HFFc6 (cell line): ENCODE results near the gene ZNF75A. TPM values are rescaled to one million over a fixed set of nuclear protein-coding genes. Genes with fewer than 3 reads are reported as not detected.

Experiments
- DNase-seq: peaks from one replicate; pipeline ENCODE4 v3.0.0-alpha.2; 2018
- H3K27ac Mint-ChIP-seq: 2 replicates; pipeline ENCODE4 v1.8.0; 2020; ENCODE audit warnings: mild to moderate bottlenecking, mixed read lengths
- H3K27me3 Mint-ChIP-seq: 2 replicates; pipeline ENCODE4 v1.8.0; 2021; ENCODE audit warnings: mild to moderate bottlenecking, moderate library complexity, mixed read lengths; ENCODE audit not compliant: insufficient read depth
- H3K36me3 Mint-ChIP-seq: 2 replicates; pipeline ENCODE4 v1.8.0; 2021; ENCODE audit warnings: low read depth, mixed read lengths
- H3K4me1 Mint-ChIP-seq: 2 replicates; pipeline ENCODE4 v1.8.0; 2020; ENCODE audit warnings: low read depth, mixed read lengths
- H3K4me3 Mint-ChIP-seq: 2 replicates; pipeline ENCODE4 v1.8.0; 2020; ENCODE audit warnings: mild to moderate bottlenecking, moderate library complexity, mixed read lengths
- H3K9me3 Mint-ChIP-seq: 2 replicates; pipeline ENCODE4 v1.8.0; 2020; ENCODE audit warnings: mild to moderate bottlenecking, mixed read lengths
- CTCF ChIP-seq: fragments of 200-600 bp; sonication (generic); IDR thresholded peaks from 2 replicates; pipeline ENCODE4 v1.5.0; 2021; ENCODE audit warnings: antibody characterized with exemption, mild to moderate bottlenecking
- total RNA-seq, 6 experiments: library from RNA; stranded (reverse); fragmentation: NEBNext Ultra II Directional; extraction: Animal tissue kit (Norgen Biotek cat#: 25700); gene quantifications; 2 replicates in 1 of 6; 3 replicates in 5 of 6; pipeline ENCODE4 v1.2.3, GENCODE V29; 2021

ZNF75A gene
- total RNA-seq, 6 experiments from 2014 or later: 12.7 to 16.6 (median 14.4) TPM

GRCh38 chr16:3348547-3349167, 43.4 kb downstream of the ZNF75A start:
- Mint-ChIP-seq H3K4me1 (no peaks in the 10 kb centered on the region), H3K27me3 (peaks cover 13% of the 10 kb centered on the region), H3K36me3 (no peaks in the 10 kb centered on the region), H3K27ac (no peak overlapping the region), H3K9me3 (no peaks in the 10 kb centered on the region), H3K4me3 (no peak overlapping the region)
- TF ChIP-seq CTCF: no peak
- DNase-seq: no peak

- Mint-ChIP-seq H3K36me3 (no peaks in the 10 kb centered on the region), H3K27ac (no peak overlapping the region), H3K9me3 (no peaks in the 10 kb centered on the region), H3K27me3 (peaks cover 13% of the 10 kb centered on the region), H3K4me1 (no peaks in the 10 kb centered on the region), H3K4me3 (no peak overlapping the region)
- DNase-seq: no peak
- TF ChIP-seq CTCF: no peak
Measured at GRCh38 chr16:3349175-3349574, 43.9 kb downstream of the ZNF75A start.

- Mint-ChIP-seq H3K9me3 (no peaks in the 10 kb centered on the region; the same call in 1 of the 2 replicates), H3K36me3 (no peaks in the 10 kb centered on the region), H3K4me3 (no peak within 1 kb of the TSS), H3K27me3 (peaks cover 8% of the 10 kb centered on the region), H3K4me1 (no peaks in the 10 kb centered on the region), H3K27ac (no peak within 1 kb of the TSS)
- no peak for DNase-seq
- TF ChIP-seq CTCF: no peak
Measured at GRCh38 chr16:3355589-3355988, 50.3 kb downstream of the ZNF75A start, which contains the start of gene OR2C1. TSS of gene OR2C1 (plus strand) at chr16:3355889. CDS start at chr16:3355941, 52 bp downstream.

- no peak for TF ChIP-seq CTCF
Measured at GRCh38 chr16:3356118-3356517, 50.8 kb downstream of the ZNF75A start.

GRCh38 chr16:3358871-3359270, 53.6 kb downstream of the ZNF75A start:
- Mint-ChIP-seq H3K4me3 (no peak overlapping the region), H3K36me3 (no peaks in the 10 kb centered on the region), H3K4me1 (no peaks in the 10 kb centered on the region), H3K9me3 (no peaks in the 10 kb centered on the region; the same call in 1 of the 2 replicates), H3K27me3 (peaks cover 10% of the 10 kb centered on the region), H3K27ac (no peak overlapping the region)
- no peak for DNase-seq
- TF ChIP-seq CTCF: no peak

More at GRCh38 chr16:3356118-3356517, 50.8 kb downstream of the ZNF75A start:
- Mint-ChIP-seq H3K27me3 (peaks cover 7% of the 10 kb centered on the region), H3K27ac (no peak overlapping the region), H3K4me3 (no peak overlapping the region), H3K4me1 (no peaks in the 10 kb centered on the region), H3K9me3 (no peaks in the 10 kb centered on the region; the same call in 1 of the 2 replicates), H3K36me3 (no peaks in the 10 kb centered on the region)
- no peak for DNase-seq
